CD8-positive, alpha-beta memory T cell (primary cell): ENCODE results near the gene RGS13. TPM values are rescaled to one million over a fixed set of nuclear protein-coding genes. Genes with fewer than 3 reads are reported as not detected.

Source experiments
- CTCF ChIA-PET: fragments of 350-600 bp; sonication (Branson Sonifier 250); formaldehyde crosslinking; loops from one replicate; lab custom pipeline; 2021; ENCODE audit warnings: antibody characterized with exemption; lab: Charles Lee
- POLR2A ChIA-PET: fragments of 350-600 bp; sonication (Branson Sonifier 250); formaldehyde crosslinking; loops from one replicate; lab custom pipeline; 2021; ENCODE audit warnings: antibody characterized with exemption; lab: Charles Lee
- DNase-seq, 5 donors: peaks; one replicate each; pipeline versions ENCODE4 v3.0.0 to v3.0.0-alpha.2; 2020 to 2022; ENCODE audit warnings: mixed read lengths in 1 of 5
- H3K27ac ChIP-seq: one replicate; pipeline ENCODE4 v1.7.0; 2013; ENCODE audit warnings: low read depth, mild to moderate bottlenecking, low read length, moderate library complexity
- H3K27me3 ChIP-seq: 2 replicates; pipeline ENCODE4 v1.7.0; 2013; ENCODE audit warnings: low read length, mild to moderate bottlenecking; ENCODE audit not compliant: insufficient read depth, poor library complexity, severe bottlenecking
- H3K36me3 ChIP-seq: 2 replicates; pipeline ENCODE4 v1.7.0; 2013; ENCODE audit warnings: mild to moderate bottlenecking, low read length, moderate library complexity; ENCODE audit not compliant: insufficient read depth
- H3K4me1 ChIP-seq: 2 replicates; pipeline ENCODE4 v1.7.0; 2013; ENCODE audit warnings: mild to moderate bottlenecking, low read length, moderate library complexity; ENCODE audit not compliant: insufficient read depth
- H3K4me3 ChIP-seq: 2 replicates; pipeline ENCODE4 v1.7.0; 2013; ENCODE audit warnings: mild to moderate bottlenecking, low read length
- H3K9me3 ChIP-seq: 2 replicates; pipeline ENCODE4 v1.7.0; 2013; ENCODE audit warnings: mild to moderate bottlenecking, low read length
- H3K27ac Mint-ChIP-seq, 8 donors: one replicate each; pipeline ENCODE4 v1.8.0; 2020 to 2021; ENCODE audit warnings: mixed read lengths in 8 of 8, mild to moderate bottlenecking in 6 of 8, inconsistent platforms in 3 of 8, moderate library complexity in 3 of 8
- H3K27me3 Mint-ChIP-seq, 2 donors: one replicate each; pipeline ENCODE4 v1.8.0; 2020 to 2021; ENCODE audit warnings: mixed read lengths in 2 of 2, mild to moderate bottlenecking in 1 of 2, moderate library complexity in 1 of 2
- H3K36me3 Mint-ChIP-seq, 3 donors: one replicate each; pipeline ENCODE4 v1.8.0; 2020 to 2021; ENCODE audit warnings: mixed read lengths in 3 of 3, inconsistent platforms in 1 of 3, mild to moderate bottlenecking in 1 of 3
- H3K4me1 Mint-ChIP-seq, 3 donors: one replicate each; pipeline ENCODE4 v1.8.0; 2020 to 2021; ENCODE audit warnings: mixed read lengths in 3 of 3, inconsistent platforms in 1 of 3, mild to moderate bottlenecking in 1 of 3
- H3K4me3 Mint-ChIP-seq, 7 donors: one replicate each; pipeline ENCODE4 v1.8.0; 2020 to 2021; ENCODE audit warnings: mixed read lengths in 7 of 7, mild to moderate bottlenecking in 6 of 7, moderate library complexity in 4 of 7, inconsistent platforms in 2 of 7
- H3K9me3 Mint-ChIP-seq, 5 donors: one replicate each; pipeline ENCODE4 v1.8.0; 2020 to 2022; ENCODE audit warnings: mixed read lengths in 5 of 5, mild to moderate bottlenecking in 3 of 5, moderate library complexity in 2 of 5, inconsistent platforms in 1 of 5
- polyA plus RNA-seq: library from polyadenylated mRNA; unstranded; fragments of 300-500 nt; fragmentation: Illumina TruSeq; gene quantifications from one replicate; pipeline ENCODE4 v1.2.3, GENCODE V29; 2021
- total RNA-seq, 2 experiments: library from RNA; stranded (reverse); gene quantifications; one replicate each; pipeline ENCODE4 v1.2.3, GENCODE V29; 2021

Gene RGS13
- total and polyA plus RNA-seq, 3 experiments from 2014 or later, result 0.07 to 0.24 TPM; not detected in 1

DNA sequence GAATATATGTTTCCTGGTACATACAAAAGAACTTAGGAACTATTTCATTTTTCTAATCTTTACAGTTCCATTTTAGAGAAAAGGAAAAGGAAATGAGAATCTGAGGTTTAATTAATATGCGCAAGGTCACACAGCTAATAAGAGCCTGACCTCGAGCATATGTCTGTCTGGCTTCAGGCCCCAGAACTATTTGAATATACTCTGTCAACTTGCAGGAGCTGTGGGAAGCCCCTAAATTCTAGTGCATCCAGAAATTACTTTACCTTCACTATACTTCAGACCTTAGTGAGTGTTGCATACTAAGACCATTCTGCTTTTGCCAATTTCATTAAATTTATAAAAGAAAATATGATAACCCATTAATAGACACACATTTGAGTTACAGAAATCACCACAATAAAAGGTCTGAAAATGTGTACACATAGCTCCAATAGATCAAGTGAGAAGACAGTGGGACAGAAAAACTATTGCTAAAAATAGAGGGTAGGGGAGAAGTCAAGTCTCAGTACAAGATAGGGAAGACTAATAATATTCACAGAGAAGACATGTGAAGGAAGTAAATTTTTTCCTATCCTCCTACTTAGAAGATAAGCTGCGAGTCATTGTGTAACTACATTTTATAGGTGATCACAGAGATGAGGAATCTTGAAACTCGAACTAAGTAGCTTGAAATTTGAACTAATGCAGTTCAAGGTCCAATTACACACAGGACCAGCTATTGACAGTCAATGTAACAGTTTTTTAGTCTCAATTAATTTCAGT is 3.8 kb downstream of the RGS13 start:
- no peak for DNase-seq
- no peaks in the 10 kb centered on the region for H3K9me3 ChIP-seq
- no peak overlapping the region for H3K4me3 ChIP-seq
- no peak overlapping the region for H3K27ac ChIP-seq
- no peak overlapping the region for H3K4me3 Mint-ChIP-seq
- ChIA-PET CTCF (no interaction called here), POLR2A (no interaction called here)
- H3K27me3 ChIP-seq, result no peaks in the 10 kb centered on the region
- no peaks in the 10 kb centered on the region for H3K9me3 Mint-ChIP-seq
- H3K36me3 ChIP-seq, result no peaks in the 10 kb centered on the region
- no peak overlapping the region for H3K27ac Mint-ChIP-seq
- H3K27me3 Mint-ChIP-seq, result peaks cover 0 to 4% of the 10 kb centered on the region in 2 donors
- peaks cover 0 to 6% (median 5%) of the 10 kb centered on the region in 3 donors for H3K4me1 Mint-ChIP-seq
- H3K4me1 ChIP-seq, result no peaks in the 10 kb centered on the region
- H3K36me3 Mint-ChIP-seq, result no peaks in the 10 kb centered on the region

DNA sequence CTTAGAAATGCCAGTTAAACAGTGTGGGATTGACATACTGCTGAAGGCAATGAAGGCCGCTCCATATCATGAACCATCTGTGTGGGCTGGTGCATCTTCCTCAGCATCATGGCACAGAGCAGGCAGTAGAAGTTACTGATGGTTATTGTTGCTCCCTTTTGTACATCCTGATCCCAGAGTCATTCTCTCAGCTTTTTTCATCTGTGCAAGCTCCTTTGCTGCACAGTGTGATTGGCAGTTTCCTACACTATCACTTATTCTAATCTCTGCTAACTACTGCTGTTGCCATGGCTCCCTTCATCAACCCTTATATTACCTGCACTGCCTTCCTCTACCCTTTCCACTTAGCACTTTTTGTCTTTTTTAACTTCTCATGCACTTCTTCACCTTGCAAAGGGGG is 16.2 kb downstream of the RGS13 start:
- POLR2A ChIA-PET, result no interaction called here
- no peak for DNase-seq
- peaks cover 0 to 4% (median 0%) of the 10 kb centered on the region in 3 donors for H3K4me1 Mint-ChIP-seq
- Histone ChIP-seq H3K27me3 (no peaks in the 10 kb centered on the region), H3K27ac (no peak overlapping the region), H3K36me3 (no peaks in the 10 kb centered on the region), H3K4me3 (no peak overlapping the region), H3K4me1 (no peaks in the 10 kb centered on the region), H3K9me3 (no peaks in the 10 kb centered on the region)
- no peaks in the 10 kb centered on the region for H3K9me3 Mint-ChIP-seq
- H3K36me3 Mint-ChIP-seq, result no peaks in the 10 kb centered on the region
- H3K27ac Mint-ChIP-seq, result no peak overlapping the region
- H3K27me3 Mint-ChIP-seq, result no peaks in the 10 kb centered on the region
- H3K4me3 Mint-ChIP-seq, result no peak overlapping the region
- CTCF ChIA-PET, result no interaction called here

DNA sequence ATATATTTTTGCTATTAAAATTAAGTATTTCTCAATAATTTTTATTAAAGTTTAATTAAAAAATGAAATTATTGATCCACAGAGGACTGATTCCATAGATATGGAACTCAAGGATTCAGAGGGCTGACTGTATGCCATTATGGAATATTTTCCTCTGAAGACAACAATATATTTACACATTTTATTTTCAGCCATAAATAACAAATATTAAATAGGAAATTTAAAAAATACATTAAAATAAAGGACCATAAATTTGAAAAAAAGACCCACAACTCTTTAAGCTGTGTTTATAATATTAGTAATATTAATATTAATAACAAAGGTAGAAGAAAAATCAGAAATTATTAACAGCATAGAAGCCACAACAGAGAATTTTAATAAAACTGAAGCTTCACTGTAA is 18.2 kb downstream of the RGS13 start:
- no peaks in the 10 kb centered on the region for H3K9me3 ChIP-seq
- ChIA-PET POLR2A (no interaction called here), CTCF (no interaction called here)
- no peaks in the 10 kb centered on the region for H3K27me3 ChIP-seq
- Mint-ChIP-seq H3K36me3 (no peaks in the 10 kb centered on the region), H3K4me1 (peaks cover 0 to 4% (median 0%) of the 10 kb centered on the region in 3 donors), H3K27ac (no peak overlapping the region), H3K9me3 (no peaks in the 10 kb centered on the region), H3K4me3 (no peak overlapping the region), H3K27me3 (no peaks in the 10 kb centered on the region)
- no peak overlapping the region for H3K4me3 ChIP-seq
- no peak for DNase-seq
- no peak overlapping the region for H3K27ac ChIP-seq
- no peaks in the 10 kb centered on the region for H3K36me3 ChIP-seq
- no peaks in the 10 kb centered on the region for H3K4me1 ChIP-seq

DNA sequence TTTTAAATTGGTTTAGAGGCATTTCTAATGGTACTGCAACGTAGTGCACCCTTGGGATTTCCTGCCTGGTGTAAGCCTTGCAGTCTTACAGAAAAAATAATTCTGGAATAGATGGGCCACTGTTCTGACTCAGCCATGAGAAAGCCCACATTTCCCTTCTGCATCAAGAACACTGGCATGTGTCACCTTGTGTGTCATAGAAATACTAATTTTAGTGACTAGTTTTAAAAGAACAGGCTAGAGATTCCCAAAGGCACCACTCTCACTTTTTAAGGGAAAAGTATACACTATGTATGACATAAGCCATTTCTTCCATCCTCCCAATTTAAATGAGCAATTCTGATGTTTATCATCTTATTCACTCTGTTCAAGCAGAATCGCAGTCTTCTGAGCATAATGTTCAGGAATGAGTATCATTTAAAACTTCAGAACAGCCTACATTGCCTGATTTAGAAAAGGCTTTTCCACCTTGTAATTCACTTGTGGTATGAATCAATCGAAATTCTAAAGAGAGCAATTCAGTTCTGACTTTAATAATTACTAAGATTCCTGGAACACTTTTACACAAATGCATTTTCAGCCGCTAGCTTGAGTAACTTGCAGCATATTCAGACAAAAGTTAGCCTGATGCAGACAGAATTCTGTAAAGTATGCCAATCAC is 18.8 kb downstream of the RGS13 start:
- Histone ChIP-seq H3K4me1 (no peaks in the 10 kb centered on the region), H3K27ac (no peak overlapping the region), H3K4me3 (no peak overlapping the region), H3K36me3 (no peaks in the 10 kb centered on the region), H3K9me3 (no peaks in the 10 kb centered on the region), H3K27me3 (no peaks in the 10 kb centered on the region)
- H3K4me1 Mint-ChIP-seq, result peaks cover 0 to 4% (median 0%) of the 10 kb centered on the region in 3 donors
- H3K36me3 Mint-ChIP-seq, result no peaks in the 10 kb centered on the region
- no peak for DNase-seq
- H3K4me3 Mint-ChIP-seq, result no peak overlapping the region
- ChIA-PET POLR2A (no interaction called here), CTCF (no interaction called here)
- H3K9me3 Mint-ChIP-seq, result no peaks in the 10 kb centered on the region
- no peaks in the 10 kb centered on the region for H3K27me3 Mint-ChIP-seq
- H3K27ac Mint-ChIP-seq, result no peak overlapping the region

DNA sequence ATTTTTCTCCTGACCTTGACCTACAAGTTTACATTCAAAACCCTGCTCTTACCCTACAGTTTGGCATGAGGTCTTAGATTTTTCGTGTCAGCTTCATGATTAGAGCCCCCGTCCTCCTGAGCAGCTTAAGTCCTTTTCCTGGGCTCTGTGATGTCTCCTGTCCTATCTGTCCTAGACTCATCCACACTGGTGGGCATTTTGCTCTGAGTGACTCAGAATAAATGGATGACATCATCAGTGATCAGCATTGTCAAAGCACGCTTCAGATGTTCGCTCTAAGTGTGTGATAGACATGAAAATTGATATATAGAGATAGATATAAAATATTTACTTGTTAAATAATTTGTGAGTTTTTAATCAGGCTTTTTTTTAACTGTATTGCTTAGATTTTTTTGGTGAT is 21.8 kb downstream of the RGS13 start:
- no peak overlapping the region for H3K4me3 ChIP-seq
- Mint-ChIP-seq H3K4me1 (peaks cover 0 to 4% (median 0%) of the 10 kb centered on the region in 3 donors), H3K36me3 (no peaks in the 10 kb centered on the region), H3K9me3 (peaks cover 0 to 4% (median 0%) of the 10 kb centered on the region in 5 donors), H3K4me3 (no peak overlapping the region), H3K27me3 (no peaks in the 10 kb centered on the region), H3K27ac (no peak overlapping the region)
- CTCF ChIA-PET, result no interaction called here
- DNase-seq, result no peak
- H3K9me3 ChIP-seq, result no peaks in the 10 kb centered on the region
- POLR2A ChIA-PET, result no interaction called here
- no peaks in the 10 kb centered on the region for H3K4me1 ChIP-seq
- H3K27ac ChIP-seq, result no peak overlapping the region
- no peaks in the 10 kb centered on the region for H3K27me3 ChIP-seq
- no peaks in the 10 kb centered on the region for H3K36me3 ChIP-seq

DNA sequence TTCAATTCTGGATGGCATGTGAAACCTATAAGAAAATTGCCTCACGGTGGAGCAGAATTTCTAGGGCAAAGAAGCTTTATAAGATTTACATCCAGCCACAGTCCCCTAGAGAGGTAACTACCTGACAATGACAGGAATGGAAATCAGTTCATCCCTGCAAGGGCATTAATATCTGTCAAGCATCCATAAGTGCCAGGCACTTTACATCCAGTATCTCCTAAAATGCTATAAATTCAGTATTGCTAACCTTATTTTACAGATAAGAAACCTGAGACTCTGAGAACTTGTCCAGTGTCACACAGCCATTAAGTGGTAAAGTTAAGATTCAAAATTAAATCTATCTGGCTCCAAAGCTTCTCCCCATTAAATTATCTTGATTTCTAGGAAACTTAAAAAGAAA is 22.3 kb downstream of the RGS13 start:
- H3K4me3 ChIP-seq, result no peak overlapping the region
- DNase-seq, result no peak
- CTCF ChIA-PET, result no interaction called here
- POLR2A ChIA-PET, result no interaction called here
- Mint-ChIP-seq H3K27ac (no peak overlapping the region), H3K36me3 (no peaks in the 10 kb centered on the region), H3K4me3 (no peak overlapping the region), H3K27me3 (no peaks in the 10 kb centered on the region), H3K9me3 (peaks cover 0 to 4% (median 0%) of the 10 kb centered on the region in 5 donors), H3K4me1 (peaks cover 0 to 4% (median 0%) of the 10 kb centered on the region in 3 donors)
- no peaks in the 10 kb centered on the region for H3K36me3 ChIP-seq
- no peaks in the 10 kb centered on the region for H3K9me3 ChIP-seq
- no peak overlapping the region for H3K27ac ChIP-seq
- H3K27me3 ChIP-seq, result no peaks in the 10 kb centered on the region
- no peaks in the 10 kb centered on the region for H3K4me1 ChIP-seq

DNA sequence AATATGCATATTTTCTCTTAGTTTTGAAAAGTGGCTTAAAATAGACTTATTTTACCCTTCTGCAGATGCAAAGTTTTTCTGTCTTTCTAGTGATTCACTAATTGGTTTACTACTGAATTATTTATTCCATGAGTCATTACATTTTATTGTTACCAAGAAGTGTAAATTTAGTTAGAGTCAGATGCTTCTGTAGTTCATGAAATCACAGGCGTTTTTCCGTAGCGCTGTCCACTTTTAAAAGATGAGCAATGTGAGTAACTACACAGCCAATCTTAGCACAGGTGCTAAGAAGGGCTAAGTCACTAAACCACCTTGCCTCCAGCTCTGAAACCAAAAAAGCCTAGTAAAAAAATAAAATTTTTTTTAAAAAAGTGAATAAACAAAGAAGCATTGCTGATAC is 24.7 kb downstream of the RGS13 start:
- POLR2A ChIA-PET, result no interaction called here
- Mint-ChIP-seq H3K27me3 (peaks cover 0 to 3% of the 10 kb centered on the region in 2 donors), H3K4me3 (no peak overlapping the region), H3K27ac (no peak overlapping the region), H3K4me1 (no peaks in the 10 kb centered on the region), H3K36me3 (no peaks in the 10 kb centered on the region), H3K9me3 (peaks cover 0 to 4% (median 0%) of the 10 kb centered on the region in 5 donors)
- CTCF ChIA-PET, result no interaction called here
- Histone ChIP-seq H3K36me3 (no peaks in the 10 kb centered on the region), H3K4me1 (no peaks in the 10 kb centered on the region), H3K27me3 (no peaks in the 10 kb centered on the region), H3K4me3 (no peak overlapping the region), H3K9me3 (no peaks in the 10 kb centered on the region), H3K27ac (no peak overlapping the region)
- no peak for DNase-seq

DNA sequence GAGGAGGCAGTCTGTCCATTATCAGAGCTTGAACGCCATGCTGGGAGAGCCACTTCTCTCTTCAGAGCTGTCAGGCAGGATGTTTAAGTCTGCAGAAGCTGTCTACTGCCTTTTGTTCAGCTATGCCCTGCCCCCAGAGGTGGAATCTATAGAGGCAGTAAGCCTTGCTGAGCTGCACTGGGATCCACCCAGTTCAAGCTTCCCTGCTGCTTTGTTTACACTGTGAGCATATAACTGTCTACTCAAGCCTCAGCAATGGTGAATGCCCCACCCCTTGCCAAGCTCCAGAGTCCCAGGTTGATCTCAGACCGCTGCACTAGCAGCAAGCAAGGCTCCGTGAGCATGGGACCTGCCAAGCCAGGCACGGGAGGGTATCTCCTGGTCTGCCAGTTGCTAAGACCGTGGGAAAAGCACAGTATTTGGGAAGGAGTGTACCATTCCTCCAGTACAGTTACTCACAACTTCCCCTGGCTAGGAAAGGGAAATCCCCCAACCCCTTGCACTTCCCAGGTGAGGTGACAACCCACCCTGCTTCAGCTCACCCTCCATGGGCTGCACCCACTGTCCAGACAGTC is 32.5 kb downstream of the RGS13 start:
- H3K9me3 ChIP-seq, result no peaks in the 10 kb centered on the region
- ChIA-PET POLR2A (no interaction called here), CTCF (no interaction called here)
- no peaks in the 10 kb centered on the region for H3K4me1 Mint-ChIP-seq
- no peak overlapping the region for H3K4me3 Mint-ChIP-seq
- H3K27me3 ChIP-seq, result no peaks in the 10 kb centered on the region
- no peaks in the 10 kb centered on the region for H3K36me3 Mint-ChIP-seq
- H3K4me1 ChIP-seq, result no peaks in the 10 kb centered on the region
- no peak overlapping the region for H3K27ac Mint-ChIP-seq
- H3K9me3 Mint-ChIP-seq, result no peaks in the 10 kb centered on the region
- peaks cover 6% of the 10 kb centered on the region in 2 donors for H3K27me3 Mint-ChIP-seq
- H3K4me3 ChIP-seq, result no peak overlapping the region
- DNase-seq, result no peak
- no peak overlapping the region for H3K27ac ChIP-seq
- no peaks in the 10 kb centered on the region for H3K36me3 ChIP-seq
